H9 (cell line): ENCODE data around the gene MECR. TPM values are rescaled to one million over a fixed set of nuclear protein-coding genes. Genes with fewer than 3 reads are reported as not detected.
A peak's percentile ranks its signal among the peaks of the same experiment; 100 is the strongest.

Experiments
- DNase-seq: peaks from one replicate; pipeline ENCODE4 v3.0.0-alpha.2; 2017
- H2AFZ ChIP-seq: one replicate; pipeline ENCODE4 v1.6.1; 2013; ENCODE audit warnings: mild to moderate bottlenecking, low read length, control low read depth, moderate library complexity
- H2AK5ac ChIP-seq: 2 replicates; pipeline ENCODE4 v1.6.1; 2013; ENCODE audit warnings: low read length, control low read depth, mixed read lengths; ENCODE audit not compliant: insufficient read length
- H2BK120ac ChIP-seq: one replicate; pipeline ENCODE4 v1.6.1; 2013; ENCODE audit warnings: low read depth, mild to moderate bottlenecking, low read length, control low read depth, inconsistent platforms; ENCODE audit not compliant: poor library complexity, severe bottlenecking
- H2BK12ac ChIP-seq: 2 replicates; pipeline ENCODE4 v1.6.1; 2013; ENCODE audit warnings: low read length, control low read depth, mixed read lengths, low read depth; ENCODE audit not compliant: insufficient read length
- H2BK15ac ChIP-seq: 2 replicates; pipeline ENCODE4 v1.6.1; 2013; ENCODE audit warnings: low read depth, low read length, control low read depth
- H2BK20ac ChIP-seq: one replicate; pipeline ENCODE4 v1.6.1; 2013; ENCODE audit warnings: low read depth, mild to moderate bottlenecking, low read length, control low read depth, inconsistent platforms; ENCODE audit not compliant: poor library complexity, severe bottlenecking
- H2BK5ac ChIP-seq: 2 replicates; pipeline ENCODE4 v1.6.1; 2013; ENCODE audit warnings: low read length, control low read depth, mixed read lengths; ENCODE audit not compliant: insufficient read length
- H3K14ac ChIP-seq: 2 replicates; pipeline ENCODE4 v1.6.1; 2013; ENCODE audit warnings: low read length, control low read depth; ENCODE audit not compliant: insufficient read depth
- H3K18ac ChIP-seq: 2 replicates; pipeline ENCODE4 v1.6.1; 2013; ENCODE audit warnings: low read depth, mild to moderate bottlenecking, mixed read lengths, low read length, control low read depth; ENCODE audit not compliant: insufficient read length
- H3K23ac ChIP-seq: 2 replicates; pipeline ENCODE4 v1.6.1; 2013; ENCODE audit warnings: low read length, control low read depth, mixed read lengths, low read depth; ENCODE audit not compliant: insufficient read length
- H3K23me2 ChIP-seq: 2 replicates; pipeline ENCODE4 v1.6.1; 2013; ENCODE audit warnings: low read depth, mild to moderate bottlenecking, mixed read lengths, low read length, control low read depth; ENCODE audit not compliant: insufficient read length, poor library complexity, severe bottlenecking
- H3K27ac ChIP-seq: 2 replicates; pipeline ENCODE4 v1.5.1; 2013; ENCODE audit warnings: low read length, control low read depth, mixed read lengths, low read depth; ENCODE audit not compliant: insufficient read length
- H3K27me3 ChIP-seq: 2 replicates; pipeline ENCODE4 v1.6.1; 2013; ENCODE audit warnings: low read length, control low read depth, inconsistent platforms; ENCODE audit not compliant: insufficient read depth
- H3K4ac ChIP-seq: 2 replicates; pipeline ENCODE4 v1.6.1; 2013; ENCODE audit warnings: low read depth, mild to moderate bottlenecking, control low read depth, inconsistent platforms, low read length, moderate library complexity
- H3K4me1 ChIP-seq: 2 replicates; pipeline ENCODE4 v1.6.1; 2013; ENCODE audit warnings: low read length, control low read depth, inconsistent platforms; ENCODE audit not compliant: insufficient read depth
- H3K4me2 ChIP-seq: 2 replicates; pipeline ENCODE4 v1.6.1; 2013; ENCODE audit warnings: low read length, control low read depth, mixed read lengths; ENCODE audit not compliant: insufficient read length, insufficient read depth
- H3K56ac ChIP-seq: 2 replicates; pipeline ENCODE4 v1.6.1; 2013; ENCODE audit warnings: low read depth, mild to moderate bottlenecking, mixed read lengths, low read length, control low read depth; ENCODE audit not compliant: insufficient read length
- H3K79me1 ChIP-seq: 2 replicates; pipeline ENCODE4 v1.6.1; 2013; ENCODE audit warnings: low read depth, mild to moderate bottlenecking, moderate library complexity, low read length, control low read depth, inconsistent platforms; ENCODE audit not compliant: insufficient read depth, poor library complexity, severe bottlenecking
- H3K79me2 ChIP-seq: 2 replicates; pipeline ENCODE4 v1.6.1; 2013; ENCODE audit warnings: low read length, control low read depth, inconsistent platforms; ENCODE audit not compliant: insufficient read depth
- H3K9ac ChIP-seq: 2 replicates; pipeline ENCODE4 v1.6.1; 2013; ENCODE audit warnings: low read length, control low read depth, mixed read lengths; ENCODE audit not compliant: insufficient read length; ENCODE audit errors: extremely low read depth
- H3K9me3 ChIP-seq: one replicate; pipeline ENCODE4 v1.6.1; 2013; ENCODE audit warnings: low read depth, low read length, inconsistent platforms; ENCODE audit not compliant: control insufficient read depth
- H3T11ph ChIP-seq: one replicate; pipeline ENCODE4 v1.6.1; 2013; ENCODE audit warnings: mild to moderate bottlenecking, low read length, control low read depth, inconsistent platforms
- H4K20me1 ChIP-seq: one replicate; pipeline ENCODE4 v1.6.1; 2013; ENCODE audit not compliant: control insufficient read depth, insufficient read length, insufficient read depth
- H4K5ac ChIP-seq: 2 replicates; pipeline ENCODE4 v1.6.1; 2013; ENCODE audit warnings: low read depth, mild to moderate bottlenecking, mixed read lengths, low read length, control low read depth; ENCODE audit not compliant: insufficient read length
- H4K8ac ChIP-seq: replicated peaks from 2 replicates; pipeline ENCODE4 v1.6.1; 2013; ENCODE audit warnings: low read length, control low read depth, mixed read lengths, low read depth; ENCODE audit not compliant: insufficient read length
- H4K91ac ChIP-seq: 2 replicates; pipeline ENCODE4 v1.6.1; 2013; ENCODE audit warnings: low read depth, mild to moderate bottlenecking, moderate library complexity, mixed read lengths, low read length, control low read depth; ENCODE audit not compliant: insufficient read length
- H3K27ac Mint-ChIP-seq, 3 experiments: 2 replicates in 2 of 3; 3 replicates in 1 of 3; pipeline ENCODE4 v1.8.0; 2020 to 2021; ENCODE audit warnings: mixed read lengths in 3 of 3, mild to moderate bottlenecking in 1 of 3, moderate library complexity in 1 of 3
- H3K27me3 Mint-ChIP-seq: 2 replicates; pipeline ENCODE4 v1.8.0; 2021; ENCODE audit warnings: low read depth, mild to moderate bottlenecking, moderate library complexity, mixed read lengths
- H3K36me3 Mint-ChIP-seq, 3 experiments: 2 replicates in 2 of 3; 3 replicates in 1 of 3; pipeline ENCODE4 v1.8.0; 2020 to 2021; ENCODE audit warnings: low read depth in 3 of 3, mixed read lengths in 3 of 3; ENCODE audit not compliant: insufficient read depth in 1 of 3
- H3K4me1 Mint-ChIP-seq, 2 experiments: 2 replicates each; pipeline ENCODE4 v1.8.0; 2020; ENCODE audit warnings: mixed read lengths in 2 of 2
- H3K4me3 Mint-ChIP-seq, 2 experiments: 2 replicates in 1 of 2; 3 replicates in 1 of 2; pipeline ENCODE4 v1.8.0; 2020 to 2021; ENCODE audit warnings: mild to moderate bottlenecking in 2 of 2, mixed read lengths in 2 of 2, moderate library complexity in 1 of 2
- H3K9me3 Mint-ChIP-seq, 2 experiments: 2 replicates in 1 of 2; 3 replicates in 1 of 2; pipeline ENCODE4 v1.8.0; 2020; ENCODE audit warnings: mild to moderate bottlenecking in 2 of 2, mixed read lengths in 2 of 2, moderate library complexity in 1 of 2
- CTCF ChIP-seq: fragments of 200-600 bp; sonication (generic); conservative IDR thresholded peaks from 3 replicates; pipeline ENCODE4 v1.8.0; 2021; ENCODE audit warnings: antibody characterized with exemption, mild to moderate bottlenecking
- WGBS: extraction: QIAGEN DNeasy Blood & Tissue Kit; methylation state at CpG from one replicate; pipeline ENCODE4 v1.1.7; 2013; ENCODE audit warnings: missing lambda C conversion rate, low lambda C conversion rate, mixed read lengths; ENCODE audit not compliant: insufficient read length; ENCODE audit errors: extremely low coverage; 5-methylcytosine and 5-hydroxymethylcytosine counted together
- total RNA-seq: library from RNA; stranded (reverse); gene quantifications from 2 replicates; pipeline ENCODE4 v1.2.1, GENCODE V29; 2021

MECR gene
- total RNA-seq, 1 experiment from 2014 or later: 30.9 TPM

DNA sequence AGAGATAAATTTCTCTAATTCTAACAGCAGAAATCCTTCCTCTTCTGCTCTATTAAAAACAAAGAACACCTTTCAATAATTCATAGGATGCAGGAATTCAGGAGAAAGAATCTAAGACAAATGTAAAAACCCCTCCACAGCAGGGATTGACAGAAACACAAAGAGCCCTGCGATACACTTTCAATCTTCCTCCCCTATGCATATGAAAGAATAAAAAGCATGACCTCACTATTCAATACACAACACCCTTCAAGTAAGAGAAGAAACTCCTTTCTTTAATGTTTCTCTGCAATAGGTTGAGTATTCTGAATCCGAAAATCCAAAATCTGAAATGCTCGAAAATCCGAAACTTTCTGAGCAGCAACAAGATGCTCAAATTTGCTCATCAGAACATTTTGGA lies 66.1 kb downstream of the MECR start:
- peak overlapping the region; percentile 44 for H3K4me2 ChIP-seq
- no peak overlapping the region for H2AK5ac ChIP-seq
- H3T11ph ChIP-seq: no peak overlapping the region
- no peaks in the 10 kb centered on the region for H3K9me3 ChIP-seq
- peaks cover 8 to 36% (median 23%) of the 10 kb centered on the region in 3 experiments for H3K36me3 Mint-ChIP-seq
- no peaks in the 10 kb centered on the region for H3K27me3 Mint-ChIP-seq
- peak overlapping the region; percentile 80 for H3K27ac ChIP-seq
- no peak overlapping the region for H4K8ac ChIP-seq
- H2BK15ac ChIP-seq: no peak overlapping the region
- H2BK5ac ChIP-seq: no peak overlapping the region
- H3K4ac ChIP-seq: no peak overlapping the region
- H3K14ac ChIP-seq: no peak overlapping the region
- peaks cover 3% of the 10 kb centered on the region for H3K79me1 ChIP-seq
- H3K9ac ChIP-seq: peak overlapping the region; percentile 42
- H4K5ac ChIP-seq: no peak overlapping the region
- peaks cover 2% of the 10 kb centered on the region for H4K20me1 ChIP-seq
- TF ChIP-seq CTCF: no peak
- H2BK120ac ChIP-seq: no peak overlapping the region
- WGBS: no CpG with 5 or more reads among the region's 4 CpGs
- H2AFZ ChIP-seq: no peak overlapping the region
- H3K4me3 Mint-ChIP-seq: peak overlapping the region; percentile 46 to 66
- H3K56ac ChIP-seq: no peak overlapping the region
- H3K23ac ChIP-seq: no peak overlapping the region
- H3K79me2 ChIP-seq: peaks cover 7% of the 10 kb centered on the region; the same call in 1 of the 2 replicates
- no peak overlapping the region for H4K91ac ChIP-seq
- H3K4me1 Mint-ChIP-seq: peaks cover 56 to 58% of the 10 kb centered on the region in 2 experiments
- no peak overlapping the region for H2BK20ac ChIP-seq
- no peak for DNase-seq
- H3K27me3 ChIP-seq: no peaks in the 10 kb centered on the region
- no peak overlapping the region for H2BK12ac ChIP-seq
- H3K23me2 ChIP-seq: no peaks in the 10 kb centered on the region
- H3K9me3 Mint-ChIP-seq: no peaks in the 10 kb centered on the region; a peak in 1 of 5 replicates
- H3K18ac ChIP-seq: no peak overlapping the region
- peak overlapping the region; percentile 92 to 99 (median 99); a peak in 6 of 7 replicates for H3K27ac Mint-ChIP-seq
- H3K4me1 ChIP-seq: peaks cover 26% of the 10 kb centered on the region
